ENCODE measurements around the gene POLD1. TPM values are rescaled to one million over a fixed set of nuclear protein-coding genes. Genes with fewer than 3 reads are reported as not detected.

POLD1 gene
- polyA plus RNA-seq, 2 donors, result 27.4 to 48.3 TPM

GRCh38 chr19:50365434-50366306 lies 18.5 kb upstream of the POLD1 start, which contains the start of gene NAPSA:
TSS of gene NAPSA (minus strand) at chr19:50365639. CDS start at chr19:50365621, 18 bp downstream.
- H3K9me3 ChIP-seq (ENCODE audit: control insufficient read depth in 2 of 2, insufficient read depth in 1 of 2, low read depth in 1 of 2, low read length in 1 of 2), result no peaks in the 10 kb centered on the region
- H3K4me1 ChIP-seq (ENCODE audit: control insufficient read depth in 2 of 2, insufficient read depth in 2 of 2, low read length in 1 of 2), result no peaks in the 10 kb centered on the region
- no peak within 1 kb of the TSS for H3K4me3 ChIP-seq (ENCODE audit: low read depth in 1 of 2, low read length in 2 of 2)
- no peaks in the 10 kb centered on the region for H3K27me3 ChIP-seq (ENCODE audit: control insufficient read depth in 1 of 2, insufficient read depth in 2 of 2, low read length in 2 of 2)
- 80 to 81% methylated on average over 11 of the region's 11 CpGs for WGBS, 2 donors
- no peak within 1 kb of the TSS for H3K27ac ChIP-seq (ENCODE audit: low read depth in 2 of 2, low read length in 1 of 2)
- no peaks in the 10 kb centered on the region for H3K36me3 ChIP-seq (ENCODE audit: control insufficient read depth in 2 of 2, insufficient read depth in 2 of 2, low read length in 1 of 2)

GRCh38 chr19:50368649-50369570 lies 15.2 kb upstream of the POLD1 start:
- peak overlapping the region; percentile 65 to 83 for H3K27ac ChIP-seq (ENCODE audit: low read depth in 2 of 2, low read length in 1 of 2)
- H3K9me3 ChIP-seq (ENCODE audit: control insufficient read depth in 2 of 2, insufficient read depth in 1 of 2, low read depth in 1 of 2, low read length in 1 of 2), result no peaks in the 10 kb centered on the region
- H3K36me3 ChIP-seq (ENCODE audit: control insufficient read depth in 2 of 2, insufficient read depth in 2 of 2, low read length in 1 of 2), result no peaks in the 10 kb centered on the region
- H3K27me3 ChIP-seq (ENCODE audit: control insufficient read depth in 1 of 2, insufficient read depth in 2 of 2, low read length in 2 of 2), result no peaks in the 10 kb centered on the region
- 7 to 10% methylated on average over 33 to 34 of the region's 34 CpGs for WGBS, 2 donors
- H3K4me1 ChIP-seq (ENCODE audit: control insufficient read depth in 2 of 2, insufficient read depth in 2 of 2, low read length in 1 of 2), result no peaks in the 10 kb centered on the region
- peak overlapping the region; percentile 54 to 66 for H3K4me3 ChIP-seq (ENCODE audit: low read depth in 1 of 2, low read length in 2 of 2)

- H3K4me1 ChIP-seq (ENCODE audit: control insufficient read depth in 2 of 2, insufficient read depth in 2 of 2, low read length in 1 of 2), result no peaks in the 10 kb centered on the region
- WGBS, 2 donors, result 83% methylated on average over 10 of the region's 10 CpGs
- H3K27me3 ChIP-seq (ENCODE audit: control insufficient read depth in 1 of 2, insufficient read depth in 2 of 2, low read length in 2 of 2), result no peaks in the 10 kb centered on the region
- no peaks in the 10 kb centered on the region for H3K9me3 ChIP-seq (ENCODE audit: control insufficient read depth in 2 of 2, insufficient read depth in 1 of 2, low read depth in 1 of 2, low read length in 1 of 2)
- H3K27ac ChIP-seq (ENCODE audit: low read depth in 2 of 2, low read length in 1 of 2), result no peak overlapping the region
- H3K4me3 ChIP-seq (ENCODE audit: low read depth in 1 of 2, low read length in 2 of 2), result no peak overlapping the region
- no peaks in the 10 kb centered on the region for H3K36me3 ChIP-seq (ENCODE audit: control insufficient read depth in 2 of 2, insufficient read depth in 2 of 2, low read length in 1 of 2)
Observed at GRCh38 chr19:50371914-50372475, 12.2 kb upstream of the POLD1 start.

GRCh38 chr19:50376166-50377050 lies 7.7 kb upstream of the POLD1 start, which contains the start of gene NR1H2:
TSS of gene NR1H2 (plus strand) at chr19:50376457. CDS start at chr19:50377606, 1,149 bp downstream.
- 1% methylated on average over 51 to 67 of the region's 67 CpGs for WGBS, 2 donors
- no peaks in the 10 kb centered on the region for H3K27me3 ChIP-seq (ENCODE audit: control insufficient read depth in 1 of 2, insufficient read depth in 2 of 2, low read length in 2 of 2)
- peak within 1 kb of the TSS; percentile 99 to 100 for H3K27ac ChIP-seq (ENCODE audit: low read depth in 2 of 2, low read length in 1 of 2)
- no peaks in the 10 kb centered on the region for H3K9me3 ChIP-seq (ENCODE audit: control insufficient read depth in 2 of 2, insufficient read depth in 1 of 2, low read depth in 1 of 2, low read length in 1 of 2)
- peaks cover 12 to 32% of the 10 kb centered on the region in 2 donors for H3K36me3 ChIP-seq (ENCODE audit: control insufficient read depth in 2 of 2, insufficient read depth in 2 of 2, low read length in 1 of 2)
- peak within 1 kb of the TSS; percentile 85 to 92 for H3K4me3 ChIP-seq (ENCODE audit: low read depth in 1 of 2, low read length in 2 of 2)
- no peaks in the 10 kb centered on the region for H3K4me1 ChIP-seq (ENCODE audit: control insufficient read depth in 2 of 2, insufficient read depth in 2 of 2, low read length in 1 of 2)

- peak overlapping the region in 1 of 2 donors; percentile 85 for H3K4me3 ChIP-seq (ENCODE audit: low read depth in 1 of 2, low read length in 2 of 2)
- H3K4me1 ChIP-seq (ENCODE audit: control insufficient read depth in 2 of 2, insufficient read depth in 2 of 2, low read length in 1 of 2), result no peaks in the 10 kb centered on the region
- no peaks in the 10 kb centered on the region for H3K9me3 ChIP-seq (ENCODE audit: control insufficient read depth in 2 of 2, insufficient read depth in 1 of 2, low read depth in 1 of 2, low read length in 1 of 2)
- peak overlapping the region; percentile 56 to 100 for H3K27ac ChIP-seq (ENCODE audit: low read depth in 2 of 2, low read length in 1 of 2)
- 46 to 49% methylated on average over 7 of the region's 7 CpGs for WGBS, 2 donors
- H3K36me3 ChIP-seq (ENCODE audit: control insufficient read depth in 2 of 2, insufficient read depth in 2 of 2, low read length in 1 of 2), result peaks cover 12 to 38% of the 10 kb centered on the region in 2 donors
- no peaks in the 10 kb centered on the region for H3K27me3 ChIP-seq (ENCODE audit: control insufficient read depth in 1 of 2, insufficient read depth in 2 of 2, low read length in 2 of 2)
Observed at GRCh38 chr19:50377051-50377461, 7.1 kb upstream of the POLD1 start.

- no peaks in the 10 kb centered on the region for H3K9me3 ChIP-seq (ENCODE audit: control insufficient read depth in 2 of 2, insufficient read depth in 1 of 2, low read depth in 1 of 2, low read length in 1 of 2)
- no peaks in the 10 kb centered on the region for H3K4me1 ChIP-seq (ENCODE audit: control insufficient read depth in 2 of 2, insufficient read depth in 2 of 2, low read length in 1 of 2)
- WGBS, 2 donors, result 78 to 82% methylated on average over 9 of the region's 9 CpGs
- no peak overlapping the region for H3K27ac ChIP-seq (ENCODE audit: low read depth in 2 of 2, low read length in 1 of 2)
- H3K4me3 ChIP-seq (ENCODE audit: low read depth in 1 of 2, low read length in 2 of 2), result no peak overlapping the region
- peaks cover 12 to 42% of the 10 kb centered on the region in 2 donors for H3K36me3 ChIP-seq (ENCODE audit: control insufficient read depth in 2 of 2, insufficient read depth in 2 of 2, low read length in 1 of 2)
- H3K27me3 ChIP-seq (ENCODE audit: control insufficient read depth in 1 of 2, insufficient read depth in 2 of 2, low read length in 2 of 2), result no peaks in the 10 kb centered on the region
Observed at GRCh38 chr19:50377517-50377916, 6.6 kb upstream of the POLD1 start.

- no peaks in the 10 kb centered on the region for H3K27me3 ChIP-seq (ENCODE audit: control insufficient read depth in 1 of 2, insufficient read depth in 2 of 2, low read length in 2 of 2)
- 93 to 94% methylated on average over 34 to 36 of the region's 36 CpGs for WGBS, 2 donors
- no peak overlapping the region for H3K27ac ChIP-seq (ENCODE audit: low read depth in 2 of 2, low read length in 1 of 2)
- no peak overlapping the region for H3K4me3 ChIP-seq (ENCODE audit: low read depth in 1 of 2, low read length in 2 of 2)
- no peaks in the 10 kb centered on the region for H3K9me3 ChIP-seq (ENCODE audit: control insufficient read depth in 2 of 2, insufficient read depth in 1 of 2, low read depth in 1 of 2, low read length in 1 of 2)
- H3K4me1 ChIP-seq (ENCODE audit: control insufficient read depth in 2 of 2, insufficient read depth in 2 of 2, low read length in 1 of 2), result no peaks in the 10 kb centered on the region
- peaks cover 12 to 43% of the 10 kb centered on the region in 2 donors for H3K36me3 ChIP-seq (ENCODE audit: control insufficient read depth in 2 of 2, insufficient read depth in 2 of 2, low read length in 1 of 2)
Observed at GRCh38 chr19:50378169-50378862, 5.8 kb upstream of the POLD1 start.

GRCh38 chr19:50378863-50379236 lies 5.3 kb upstream of the POLD1 start:
- H3K27me3 ChIP-seq (ENCODE audit: control insufficient read depth in 1 of 2, insufficient read depth in 2 of 2, low read length in 2 of 2), result no peaks in the 10 kb centered on the region
- H3K4me1 ChIP-seq (ENCODE audit: control insufficient read depth in 2 of 2, insufficient read depth in 2 of 2, low read length in 1 of 2), result no peaks in the 10 kb centered on the region
- H3K36me3 ChIP-seq (ENCODE audit: control insufficient read depth in 2 of 2, insufficient read depth in 2 of 2, low read length in 1 of 2), result peaks cover 12 to 43% of the 10 kb centered on the region in 2 donors
- 91 to 94% methylated on average over 10 of the region's 10 CpGs for WGBS, 2 donors
- H3K4me3 ChIP-seq (ENCODE audit: low read depth in 1 of 2, low read length in 2 of 2), result no peak overlapping the region
- no peak overlapping the region for H3K27ac ChIP-seq (ENCODE audit: low read depth in 2 of 2, low read length in 1 of 2)
- H3K9me3 ChIP-seq (ENCODE audit: control insufficient read depth in 2 of 2, insufficient read depth in 1 of 2, low read depth in 1 of 2, low read length in 1 of 2), result no peaks in the 10 kb centered on the region
